LoVo (cell line): ENCODE data around the gene CFAP410.
"Not testable (repeated sequence)": the region's sequence is repeated elsewhere in the genome, so short reads cannot be mapped to it uniquely, and the experiment has no call there.

Experiments
- DNase-seq: peaks from one replicate; pipeline ENCODE4 v3.0.0-alpha.2; 2016; ENCODE audit warnings: low spot score

The CFAP410 gene

GRCh38 chr21:44368711-44369446 is 29.7 kb upstream of the CFAP410 start:
- no peak for DNase-seq

- DNase-seq: no peak
These were observed 27.5 kb upstream of the CFAP410 start for GRCh38 chr21:44366586-44367211.

GRCh38 chr21:44365967-44366585 is 26.9 kb upstream of the CFAP410 start:
- DNase-seq: no peak

GRCh38 chr21:44365251-44365966 is 26.2 kb upstream of the CFAP410 start:
- DNase-seq: no peak

GRCh38 chr21:44364151-44365053 is 25.2 kb upstream of the CFAP410 start:
- DNase-seq: no peak

- DNase-seq: no peak
These were observed 24.1 kb upstream of the CFAP410 start for GRCh38 chr21:44363278-44363677.

- DNase-seq: not testable (repeated sequence)
These were observed 22.7 kb upstream of the CFAP410 start for GRCh38 chr21:44361903-44362302.

GRCh38 chr21:44360159-44360558 is 21.0 kb upstream of the CFAP410 start:
- DNase-seq: no peak

GRCh38 chr21:44359396-44359795 is 20.2 kb upstream of the CFAP410 start:
- no peak for DNase-seq

- DNase-seq: no peak
These were observed 18.1 kb upstream of the CFAP410 start for GRCh38 chr21:44357064-44357837.

GRCh38 chr21:44356636-44357035 is 17.4 kb upstream of the CFAP410 start:
- no peak for DNase-seq

GRCh38 chr21:44356160-44356559 is 17.0 kb upstream of the CFAP410 start:
- no peak for DNase-seq

GRCh38 chr21:44354775-44355771 is 15.9 kb upstream of the CFAP410 start:
- no peak for DNase-seq

- DNase-seq: no peak
These were observed 14.8 kb upstream of the CFAP410 start for GRCh38 chr21:44354001-44354405.

GRCh38 chr21:44353191-44353970 is 14.2 kb upstream of the CFAP410 start, which contains the start of gene TRPM2:
TRPM2 (plus strand) TSS chr21:44353621; CDS start chr21:44353701, 80 bp downstream.
- no peak for DNase-seq

- no peak for DNase-seq
These were observed 13.2 kb upstream of the CFAP410 start for GRCh38 chr21:44352253-44352860.

- DNase-seq: no peak
These were observed 12.5 kb upstream of the CFAP410 start for GRCh38 chr21:44351535-44352252.
